ENCODE results near the gene TRIM13.

The TRIM13 gene

DNA sequence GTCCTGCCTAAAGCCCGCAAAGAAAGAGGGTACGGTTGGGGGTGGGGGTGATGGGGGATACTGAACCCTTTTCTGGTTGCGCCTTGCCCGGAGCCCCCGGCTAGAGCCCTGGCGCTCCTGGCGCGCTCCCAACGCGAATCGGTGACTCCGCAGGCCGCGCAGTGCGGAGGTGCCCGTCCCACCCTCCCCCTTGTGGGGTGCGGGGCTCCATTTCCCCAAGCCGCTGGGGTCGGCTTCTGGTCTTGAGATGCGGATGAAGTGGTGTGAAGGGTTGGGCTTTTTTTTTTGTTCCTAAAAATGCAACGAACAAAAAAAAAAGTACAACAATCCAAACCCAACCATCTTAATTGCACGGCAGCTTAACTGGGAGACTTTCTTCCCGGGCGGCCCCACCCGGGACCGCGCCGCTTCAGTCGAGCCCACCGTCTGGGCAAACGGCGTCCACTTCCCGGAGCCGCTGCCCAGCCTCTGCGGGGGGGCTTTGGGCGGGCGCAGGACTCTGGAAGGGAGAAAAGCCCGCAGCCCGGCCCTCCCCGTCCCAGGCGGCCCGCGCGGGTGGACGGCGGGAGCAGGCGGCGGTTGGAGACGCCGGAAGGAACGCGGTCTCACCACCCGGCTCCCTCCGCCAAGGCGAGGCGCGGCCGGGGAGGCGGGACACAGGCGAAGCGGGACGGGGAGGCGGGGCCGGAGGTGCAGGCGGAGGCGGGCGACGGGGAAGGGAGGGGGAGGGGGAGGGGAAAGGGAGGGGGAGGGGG is 504 bp upstream of the TRIM13 start:
- peak; percentile 87 to 88 for DNase-seq (ENCODE audit: low read depth in 2 of 2)

- no peak for DNase-seq (ENCODE audit: low read depth in 2 of 2)
These were observed 1.1 kb downstream of the TRIM13 start for GRCh38 chr13:49997955-49998354.

- DNase-seq (ENCODE audit: low read depth in 2 of 2) = no peak
These were observed 2.1 kb downstream of the TRIM13 start for GRCh38 chr13:49998714-49999624.

- DNase-seq (ENCODE audit: low read depth in 2 of 2) = no peak
These were observed 4.4 kb downstream of the TRIM13 start for GRCh38 chr13:50001287-50001686.

DNA sequence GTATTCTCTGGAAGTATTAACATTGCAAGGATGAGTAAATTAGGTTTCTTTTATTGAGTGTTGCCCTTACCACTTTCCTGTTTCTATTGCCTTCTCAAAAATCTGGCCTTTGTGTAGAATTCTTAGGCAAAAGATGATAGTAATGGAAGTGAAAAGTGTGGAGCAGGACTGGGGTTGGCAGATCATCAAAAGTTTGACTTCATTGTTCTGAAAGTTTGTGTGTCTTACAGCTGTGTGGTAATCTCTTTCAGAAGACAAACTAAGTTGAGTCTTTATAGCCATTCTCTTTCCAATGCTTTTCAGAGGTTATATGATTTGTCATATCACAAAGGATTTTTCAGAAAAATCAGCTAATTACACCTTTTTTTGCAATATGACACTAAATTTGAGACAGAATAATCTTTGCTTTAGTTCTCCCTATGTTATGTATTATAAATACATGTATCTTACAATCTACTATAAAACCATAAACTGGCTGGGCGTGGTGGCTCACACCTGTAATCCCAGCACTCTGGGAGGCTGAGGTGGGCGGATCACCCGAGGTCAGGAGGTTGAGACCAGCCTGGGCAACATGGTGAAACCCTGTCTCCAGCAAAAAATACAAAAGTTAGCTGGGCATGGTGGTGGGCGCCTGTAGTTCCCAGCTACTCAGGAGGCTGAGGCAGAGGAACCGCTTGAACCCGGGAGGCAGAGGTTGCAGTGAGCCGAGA is 9.7 kb downstream of the TRIM13 start:
- no peak for DNase-seq (ENCODE audit: low read depth in 2 of 2)

DNA sequence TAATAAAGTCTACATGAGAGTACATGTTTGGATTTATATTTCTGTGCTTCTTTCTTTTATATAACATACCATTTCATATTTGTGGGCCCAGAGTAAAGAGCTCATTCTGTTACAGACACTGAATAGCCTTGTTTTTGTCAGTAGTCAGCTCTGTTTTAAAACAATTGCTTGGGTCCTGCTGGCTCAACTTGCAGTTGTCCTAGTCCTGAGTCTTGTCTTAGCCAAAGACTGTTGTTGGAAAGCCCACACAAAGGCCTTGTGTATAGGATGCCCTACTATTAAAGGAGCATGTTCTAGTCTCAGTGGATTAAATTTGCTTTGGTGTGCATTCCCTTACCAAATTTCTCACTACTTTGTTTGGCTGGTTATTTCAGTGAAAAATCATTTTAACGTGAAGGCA is 14.6 kb downstream of the TRIM13 start:
- no peak for DNase-seq (ENCODE audit: low read depth in 2 of 2)

DNA sequence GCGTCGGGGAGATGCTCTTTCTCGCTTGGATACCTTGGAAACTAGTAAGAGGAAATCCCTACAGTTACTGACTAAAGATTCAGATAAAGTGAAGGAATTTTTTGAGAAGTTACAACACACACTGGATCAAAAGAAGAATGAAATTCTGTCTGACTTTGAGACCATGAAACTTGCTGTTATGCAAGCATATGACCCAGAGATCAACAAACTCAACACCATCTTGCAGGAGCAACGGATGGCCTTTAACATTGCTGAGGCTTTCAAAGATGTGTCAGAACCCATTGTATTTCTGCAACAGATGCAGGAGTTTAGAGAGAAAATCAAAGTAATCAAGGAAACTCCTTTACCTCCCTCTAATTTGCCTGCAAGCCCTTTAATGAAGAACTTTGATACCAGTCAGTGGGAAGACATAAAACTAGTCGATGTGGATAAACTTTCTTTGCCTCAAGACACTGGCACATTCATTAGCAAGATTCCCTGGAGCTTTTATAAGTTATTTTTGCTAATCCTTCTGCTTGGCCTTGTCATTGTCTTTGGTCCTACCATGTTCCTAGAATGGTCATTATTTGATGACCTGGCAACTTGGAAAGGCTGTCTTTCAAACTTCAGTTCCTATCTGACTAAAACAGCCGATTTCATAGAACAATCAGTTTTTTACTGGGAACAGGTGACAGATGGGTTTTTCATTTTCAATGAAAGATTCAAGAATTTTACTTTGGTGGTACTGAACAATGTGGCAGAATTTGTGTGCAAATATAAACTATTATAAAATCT is 15.7 kb downstream of the TRIM13 start:
- no peak for DNase-seq (ENCODE audit: low read depth in 2 of 2)

DNA sequence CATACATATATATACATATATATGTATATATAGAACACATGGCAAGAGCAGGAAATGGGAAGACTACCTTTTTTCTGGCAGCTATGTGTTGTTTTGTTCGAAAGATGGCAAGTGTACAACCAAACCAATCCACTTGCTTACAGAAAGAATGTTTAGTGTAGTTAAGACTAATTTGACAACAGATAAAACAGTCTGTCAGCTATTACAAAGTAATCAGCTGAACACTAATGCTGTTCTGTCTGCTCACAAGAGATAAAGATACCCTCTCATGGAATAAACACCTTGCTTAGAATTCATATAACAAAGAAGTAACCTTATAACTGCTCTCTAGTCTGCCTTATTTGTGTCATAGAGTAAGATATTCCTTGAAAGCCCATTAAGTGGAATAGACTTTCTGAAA is 17.5 kb downstream of the TRIM13 start:
- no peak for DNase-seq (ENCODE audit: low read depth in 2 of 2)

DNA sequence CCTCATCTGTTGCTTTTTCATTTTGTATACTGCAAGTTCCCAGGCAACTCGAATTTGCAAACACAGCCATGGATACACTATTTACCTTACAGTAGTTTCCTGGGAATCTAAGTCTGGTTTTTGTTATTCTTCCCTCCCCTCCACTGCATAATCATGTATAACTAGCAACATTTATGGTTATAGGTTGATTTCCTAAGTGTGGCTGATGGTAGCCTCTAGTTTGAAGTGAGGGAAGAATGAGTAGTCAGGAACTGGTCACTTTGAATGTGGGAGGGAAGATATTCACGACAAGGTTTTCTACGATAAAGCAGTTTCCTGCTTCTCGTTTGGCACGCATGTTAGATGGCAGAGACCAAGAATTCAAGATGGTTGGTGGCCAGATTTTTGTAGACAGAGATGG is 18.4 kb downstream of the TRIM13 start, which contains the start of gene KCNRG:
TSS of gene KCNRG (plus strand) at position 187 of the 400 bp plus-strand sequence. CDS start at position 237, 50 bp downstream.
- no peak for DNase-seq (ENCODE audit: low read depth in 2 of 2)

- DNase-seq (ENCODE audit: low read depth in 2 of 2) = no peak
These were observed 18.9 kb downstream of the TRIM13 start for GRCh38 chr13:50015750-50016149.

DNA sequence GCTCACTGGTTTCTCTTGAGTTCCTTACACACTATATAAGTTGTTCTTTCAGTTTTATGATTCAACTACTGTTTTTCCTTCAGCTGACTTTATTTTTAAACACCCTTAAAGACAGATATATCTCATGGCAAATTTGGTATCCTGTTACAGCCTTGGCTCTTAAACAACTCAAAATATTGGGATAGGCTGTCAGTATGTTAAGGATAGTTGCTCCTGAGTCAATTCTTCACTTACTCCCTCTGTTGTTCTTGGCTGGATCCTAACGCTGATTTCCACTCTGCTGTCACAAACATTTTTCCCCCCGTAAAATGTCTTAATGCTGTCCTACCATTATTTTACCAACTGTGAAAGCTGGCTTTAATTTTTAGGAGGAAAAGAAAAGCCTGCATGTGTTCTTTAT is 19.6 kb downstream of the TRIM13 start:
- no peak for DNase-seq (ENCODE audit: low read depth in 2 of 2)

DNA sequence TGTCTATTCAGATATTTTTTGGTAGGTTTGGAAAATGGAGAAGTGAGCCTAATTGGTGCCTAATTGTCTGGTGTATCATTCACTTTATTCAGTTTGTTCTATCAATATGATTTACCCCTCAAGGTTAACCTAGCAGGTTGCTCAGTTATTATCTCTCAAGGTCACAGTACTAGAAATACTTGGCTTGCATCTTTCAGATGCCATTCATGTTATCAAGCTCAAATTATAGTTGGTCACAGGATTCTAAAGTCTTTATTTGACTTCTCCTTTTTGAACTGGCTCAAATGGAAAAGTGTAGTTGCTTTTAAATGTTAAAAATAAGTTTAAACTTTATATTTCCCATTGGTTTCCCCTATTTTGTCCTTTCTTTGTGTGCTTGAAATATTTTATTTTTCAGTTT is 21.0 kb downstream of the TRIM13 start:
- DNase-seq (ENCODE audit: low read depth in 2 of 2) = no peak

- DNase-seq (ENCODE audit: low read depth in 2 of 2) = no peak
These were observed 28.6 kb downstream of the TRIM13 start for GRCh38 chr13:50025436-50025835.

DNA sequence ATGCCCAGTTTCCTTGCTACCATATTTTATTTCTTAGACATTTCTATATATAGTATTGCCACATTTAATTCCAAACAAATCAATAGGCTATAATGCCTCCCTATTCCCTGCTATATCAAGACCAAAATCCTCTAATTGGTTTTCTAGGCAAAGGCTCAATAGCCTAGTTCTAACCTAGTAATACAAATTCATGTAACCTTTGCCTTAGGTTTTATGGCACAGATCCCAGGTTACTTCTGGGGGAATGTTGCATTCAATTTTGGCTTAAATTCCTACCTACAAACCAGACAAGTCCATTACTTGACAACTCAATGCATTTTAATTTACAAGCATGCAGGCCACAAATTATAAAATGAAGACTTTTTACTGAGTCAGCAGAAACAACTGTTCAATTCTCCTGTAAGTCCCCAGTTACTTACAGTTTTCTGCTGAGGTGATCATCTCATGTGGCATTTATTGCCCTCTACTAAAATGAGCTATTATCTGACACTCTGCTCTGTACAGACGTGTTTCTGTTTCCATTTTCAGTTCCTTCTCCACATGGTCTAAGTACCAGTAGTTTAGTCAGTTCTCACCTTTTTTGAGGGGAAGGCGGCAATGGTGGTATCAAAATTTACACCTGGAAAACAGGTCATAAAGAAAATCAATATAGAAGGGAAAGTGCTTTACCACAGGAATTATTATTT is 30.1 kb downstream of the TRIM13 start:
- DNase-seq (ENCODE audit: low read depth in 2 of 2) = no peak

- no peak for DNase-seq (ENCODE audit: low read depth in 2 of 2)
These were observed 33.5 kb downstream of the TRIM13 start for GRCh38 chr13:50030315-50030714.

- peak; percentile 44 to 60 for DNase-seq (ENCODE audit: low read depth in 2 of 2)
These were observed 36.9 kb downstream of the TRIM13 start for GRCh38 chr13:50033725-50034124.

DNA sequence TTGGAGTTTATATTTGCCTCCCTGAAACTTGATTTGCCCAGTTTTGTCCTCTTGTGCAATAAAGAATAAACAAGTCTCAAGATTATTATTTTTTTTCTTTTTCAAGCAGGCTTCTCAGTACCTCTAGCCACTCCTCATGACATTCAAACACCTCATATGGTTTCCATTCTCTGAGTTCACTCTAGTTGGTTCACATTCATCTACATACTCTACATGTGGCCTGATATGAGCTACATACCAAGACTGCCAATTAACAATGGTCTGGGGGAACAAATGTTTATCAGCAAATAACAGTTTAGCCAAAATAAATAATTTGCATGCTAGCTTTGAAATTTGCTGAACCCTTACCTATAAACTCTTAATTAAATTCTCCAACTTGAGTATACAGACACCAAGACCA is 40.9 kb downstream of the TRIM13 start:
- no peak for DNase-seq (ENCODE audit: low read depth in 2 of 2)

GRCh38 chr13:50038266-50038665 is 41.4 kb downstream of the TRIM13 start:
- no peak for DNase-seq (ENCODE audit: low read depth in 2 of 2)

GRCh38 chr13:50052478-50052877 is 55.6 kb downstream of the TRIM13 start:
- no peak for DNase-seq (ENCODE audit: low read depth in 2 of 2)

DNA sequence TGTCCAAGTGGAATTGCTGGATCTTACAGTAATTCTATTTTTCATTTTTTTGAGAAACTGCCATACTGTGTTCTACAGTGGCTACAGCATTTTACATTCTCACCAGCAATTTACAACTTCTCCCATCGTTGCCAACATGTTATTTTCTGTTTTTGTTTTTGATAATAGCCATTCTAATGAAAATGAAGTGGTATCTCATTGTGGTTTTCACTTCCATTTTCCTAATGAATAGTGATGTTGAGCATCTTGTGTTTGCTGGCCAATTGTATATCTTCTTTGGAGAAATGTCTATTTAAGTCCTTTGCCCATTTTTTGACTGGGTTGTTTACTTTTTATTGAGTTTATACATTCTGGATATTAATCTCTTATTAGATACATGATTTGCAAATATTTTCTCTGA is 57.0 kb downstream of the TRIM13 start:
- DNase-seq (ENCODE audit: low read depth in 2 of 2) = no peak

GRCh38 chr13:50055454-50055853 is 58.6 kb downstream of the TRIM13 start:
- no peak for DNase-seq (ENCODE audit: low read depth in 2 of 2)

All from fibroblast of skin of left quadriceps (primary cell).